Fibroblast of peridontal ligament (primary cell): ENCODE data around the gene HTT-AS.
"Not testable (repeated sequence)": the region's sequence is repeated elsewhere in the genome, so short reads cannot be mapped to it uniquely, and the experiment has no call there.

Source experiments
- DNase-seq: peaks from one replicate; pipeline ENCODE4 v3.0.0-alpha.2; 2010; ENCODE audit errors: extremely low read depth

HTT-AS gene

GRCh38 chr4:3074078-3074845 is at the start of gene HTT-AS, which contains the start of gene HTT:
TSS of gene HTT-AS (minus strand) at chr4:3074538.
TSS of gene HTT (plus strand) at chr4:3074681. CDS start at chr4:3074826, 145 bp downstream.
- DNase-seq, result peak; percentile 93

GRCh38 chr4:3123181-3123671 is 48.9 kb upstream of the HTT-AS start:
- DNase-seq, result no peak

- no peak for DNase-seq
Observed at GRCh38 chr4:3122081-3122563, 47.8 kb upstream of the HTT-AS start.

- DNase-seq, result no peak
Observed at GRCh38 chr4:3121596-3121995, 47.3 kb upstream of the HTT-AS start.

- DNase-seq, result no peak
Observed at GRCh38 chr4:3121110-3121509, 46.8 kb upstream of the HTT-AS start.

GRCh38 chr4:3119464-3119863 is 45.1 kb upstream of the HTT-AS start:
- DNase-seq, result no peak

- DNase-seq, result no peak
Observed at GRCh38 chr4:3118312-3118711, 44.0 kb upstream of the HTT-AS start.

GRCh38 chr4:3116955-3117354 is 42.6 kb upstream of the HTT-AS start:
- DNase-seq, result no peak

- no peak for DNase-seq
Observed at GRCh38 chr4:3115637-3116270, 41.4 kb upstream of the HTT-AS start.

- DNase-seq, result no peak
Observed at GRCh38 chr4:3114377-3114776, 40.0 kb upstream of the HTT-AS start.

- no peak for DNase-seq
Observed at GRCh38 chr4:3112609-3113469, 38.5 kb upstream of the HTT-AS start.

GRCh38 chr4:3112201-3112600 is 37.9 kb upstream of the HTT-AS start:
- DNase-seq, result no peak

- DNase-seq, result no peak
Observed at GRCh38 chr4:3111461-3111860, 37.1 kb upstream of the HTT-AS start.

- peak; percentile 37 for DNase-seq
Observed at GRCh38 chr4:3108211-3108610, 33.9 kb upstream of the HTT-AS start.

- DNase-seq, result peak; percentile 61
Observed at GRCh38 chr4:3107691-3108121, 33.4 kb upstream of the HTT-AS start.

- DNase-seq, result no peak
Observed at GRCh38 chr4:3107271-3107670, 32.9 kb upstream of the HTT-AS start.

- peak; percentile 89 for DNase-seq
Observed at GRCh38 chr4:3106339-3107186, 32.2 kb upstream of the HTT-AS start.

- no peak for DNase-seq
Observed at GRCh38 chr4:3098346-3098745, 24.0 kb upstream of the HTT-AS start.

GRCh38 chr4:3096202-3096601 is 21.9 kb upstream of the HTT-AS start:
- no peak for DNase-seq

GRCh38 chr4:3094701-3095100 is 20.4 kb upstream of the HTT-AS start:
- not testable (repeated sequence) for DNase-seq

GRCh38 chr4:3091464-3091863 is 17.1 kb upstream of the HTT-AS start:
- DNase-seq, result no peak
